GM12878 (cell line): Measurements from ENCODE around the gene MYH9. TPM values are rescaled to one million over a fixed set of nuclear protein-coding genes. Genes with fewer than 3 reads are reported as not detected.
A peak's percentile ranks its signal among the peaks of the same experiment; 100 is the strongest.

ENCODE experiments used
- ATF7 ChIP-seq: fragments of 450-650 bp; IDR thresholded peaks from 2 replicates; pipeline ENCODE4 v1.6.1; 2016; ENCODE audit warnings: low read depth, mild to moderate bottlenecking
- BACH1 ChIP-seq: fragments of 450-650 bp; IDR thresholded peaks from 2 replicates; pipeline ENCODE4 v1.6.1; 2017; ENCODE audit warnings: mild to moderate bottlenecking, borderline replicate concordance
- CBX3 ChIP-seq: fragments of 200-600 bp; sonication (generic); IDR thresholded peaks from 2 replicates; pipeline ENCODE4 v1.6.1; 2016; ENCODE audit warnings: low read depth, borderline replicate concordance
- CBX5 ChIP-seq: sonication (generic); IDR thresholded peaks from 2 replicates; pipeline ENCODE4 v1.6.1; 2016; ENCODE audit warnings: low read depth, moderate library complexity, mild to moderate bottlenecking, inconsistent platforms
- IRF4 ChIP-seq: IDR thresholded peaks from 2 replicates; pipeline ENCODE4 v1.6.1; 2011; ENCODE audit warnings: low read depth, low read length
- JUND ChIP-seq: IDR thresholded peaks from 2 replicates; pipeline ENCODE4 v1.6.1; 2012; ENCODE audit warnings: low read depth, mild to moderate bottlenecking, low read length, improper control_type of control experiment, moderate library complexity
- MTA3 ChIP-seq: IDR thresholded peaks from 2 replicates; pipeline ENCODE4 v1.6.1; 2012; ENCODE audit warnings: low read length, inconsistent platforms, borderline replicate concordance
- MYB ChIP-seq: fragments of 150-350 bp; IDR thresholded peaks from 2 replicates; pipeline ENCODE4 v1.6.1; 2014; ENCODE audit warnings: mild to moderate bottlenecking, low read depth, low read length, borderline replicate concordance
- NFYA ChIP-seq: IDR thresholded peaks from 2 replicates; pipeline ENCODE4 v1.6.1; 2011; ENCODE audit warnings: low read depth, mild to moderate bottlenecking, low read length, improper control_type of control experiment, borderline replicate concordance
- PAX8 ChIP-seq: fragments of 450-650 bp; IDR thresholded peaks from 2 replicates; pipeline ENCODE4 v1.6.1; 2017; ENCODE audit warnings: mild to moderate bottlenecking, moderate library complexity
- RFX5 ChIP-seq: IDR thresholded peaks from 2 replicates; pipeline ENCODE4 v1.6.1; 2011; ENCODE audit warnings: low read depth, low read length, improper control_type of control experiment
- SMARCA5 ChIP-seq: fragments of 450-650 bp; IDR thresholded peaks from 2 replicates; pipeline ENCODE4 v1.6.1; 2017; ENCODE audit warnings: mild to moderate bottlenecking
- SPI1 ChIP-seq: IDR thresholded peaks from 2 replicates; pipeline ENCODE4 v1.6.1; 2011; ENCODE audit warnings: low read depth, mild to moderate bottlenecking, low read length, moderate library complexity, borderline replicate concordance; ENCODE audit not compliant: insufficient read depth
- SRF ChIP-seq, 2 experiments: IDR thresholded peaks; 2 replicates each; pipeline ENCODE4 v1.6.1; 2011; ENCODE audit warnings: low read depth in 2 of 2, low read length in 2 of 2, mild to moderate bottlenecking in 1 of 2, moderate library complexity in 1 of 2
- STAT3 ChIP-seq: IDR thresholded peaks from 2 replicates; pipeline ENCODE4 v1.6.1; 2011; ENCODE audit warnings: low read depth, low read length, improper control_type of control experiment
- YBX1 ChIP-seq: fragments of 450-650 bp; IDR thresholded peaks from 2 replicates; pipeline ENCODE4 v1.6.1; 2016; ENCODE audit warnings: antibody characterized with exemption
- ZNF207 ChIP-seq: fragments of 450-650 bp; IDR thresholded peaks from 2 replicates; pipeline ENCODE4 v1.6.1; 2014; ENCODE audit warnings: antibody characterized with exemption, mild to moderate bottlenecking, borderline replicate concordance
- ZNF274 ChIP-seq: IDR thresholded peaks from one replicate; pipeline ENCODE4 v1.8.0; 2011; ENCODE audit not compliant: insufficient read length, insufficient read depth
- polyA plus RNA-seq, 11 experiments: library from polyadenylated mRNA; depleted of rRNA in 4 of 11; unstranded in 6 of 11; stranded (reverse) in 5 of 11; fragments of >200 nt; fragmentation: Nextera tagmentation in 4 of 11; fragmentation: Illumina TruSeq in 1 of 11; extraction: Ambion mirVana in 4 of 11; extraction: Trizol in 1 of 11; gene quantifications; 1 replicate in 1 of 11; 2 replicates in 10 of 11; pipeline versions ENCODE4 v1.2.1 to v1.2.3, GENCODE V29; 2011 to 2016; ENCODE audit warnings: inconsistent platforms in 2 of 11, missing spikeins in 2 of 11, low read depth in 1 of 11
- total RNA-seq, 4 experiments: library from RNA; depleted of rRNA in 3 of 4; stranded (reverse); fragments of >200 nt in 3 of 4; fragmentation: Illumina TruSeq in 1 of 4; extraction: Trizol in 1 of 4; gene quantifications; 2 replicates each; pipeline versions ENCODE4 v1.2.1 to v1.2.3, GENCODE V29; 2013 to 2021
- TF ChIP-seq, protein P1 (sequence below): fragments of 450-650 bp; IDR thresholded peaks from 2 replicates; pipeline ENCODE4 v1.6.1; 2017; ENCODE audit warnings: low read depth, mild to moderate bottlenecking, moderate library complexity
- TF ChIP-seq, protein P2 (sequence below): fragments of 450-650 bp; formaldehyde crosslinking; IDR thresholded peaks from 2 replicates; pipeline ENCODE4 v1.4.0; 2020; ENCODE audit warnings: mild to moderate bottlenecking, moderate library complexity
- TF ChIP-seq, protein P3 (sequence below): IDR thresholded peaks from 2 replicates; pipeline ENCODE4 v1.6.1; 2012; ENCODE audit warnings: low read depth, low read length, improper control_type of control experiment
- TF ChIP-seq, protein P4 (sequence below): IDR thresholded peaks from 2 replicates; pipeline ENCODE4 v1.6.1; 2012; ENCODE audit warnings: mild to moderate bottlenecking, low read depth, low read length

The MYH9 gene
- total and polyA plus RNA-seq, 10 of the 15 experiments (the other 5 are each of a cell fraction or from before 2014, with no cell fraction given) = 5.1 to 525 (median 145) TPM

DNA sequence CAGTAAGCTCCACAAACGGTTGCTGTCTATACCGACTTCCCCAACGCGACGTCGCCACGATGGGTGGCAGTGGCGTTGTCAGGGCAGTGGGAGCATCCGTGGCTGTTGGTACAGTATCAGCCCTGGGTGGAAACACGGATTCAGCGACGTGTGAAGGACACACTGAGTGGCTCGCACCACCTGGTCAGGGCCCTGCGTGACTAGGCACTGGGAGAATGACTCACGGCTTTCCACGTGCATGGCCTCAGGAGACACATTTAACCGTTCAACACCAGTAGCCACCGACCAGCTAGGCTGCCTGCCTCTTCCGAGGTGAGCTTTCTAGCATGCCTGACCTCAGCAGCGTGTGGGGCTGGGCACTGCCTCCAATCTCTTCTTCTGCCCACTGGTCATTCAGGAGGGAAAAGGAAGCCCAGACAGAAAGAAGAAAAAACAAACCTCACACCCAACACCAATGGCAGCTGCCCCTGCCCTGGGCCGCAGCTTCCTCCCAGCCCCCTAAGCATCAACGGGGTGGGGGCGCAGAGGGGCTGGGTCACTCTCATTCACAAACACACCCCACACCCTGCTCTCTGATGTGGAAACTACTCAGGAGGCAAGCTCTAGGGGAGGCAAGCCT, 59.0 kb downstream of the MYH9 start (continued):
- TF ChIP-seq, protein P1, sequence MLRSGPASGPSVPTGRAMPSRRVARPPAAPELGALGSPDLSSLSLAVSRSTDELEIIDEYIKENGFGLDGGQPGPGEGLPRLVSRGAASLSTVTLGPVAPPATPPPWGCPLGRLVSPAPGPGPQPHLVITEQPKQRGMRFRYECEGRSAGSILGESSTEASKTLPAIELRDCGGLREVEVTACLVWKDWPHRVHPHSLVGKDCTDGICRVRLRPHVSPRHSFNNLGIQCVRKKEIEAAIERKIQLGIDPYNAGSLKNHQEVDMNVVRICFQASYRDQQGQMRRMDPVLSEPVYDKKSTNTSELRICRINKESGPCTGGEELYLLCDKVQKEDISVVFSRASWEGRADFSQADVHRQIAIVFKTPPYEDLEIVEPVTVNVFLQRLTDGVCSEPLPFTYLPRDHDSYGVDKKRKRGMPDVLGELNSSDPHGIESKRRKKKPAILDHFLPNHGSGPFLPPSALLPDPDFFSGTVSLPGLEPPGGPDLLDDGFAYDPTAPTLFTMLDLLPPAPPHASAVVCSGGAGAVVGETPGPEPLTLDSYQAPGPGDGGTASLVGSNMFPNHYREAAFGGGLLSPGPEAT = no peak
- no peak for TF ChIP-seq STAT3
- TF ChIP-seq, protein P2, sequence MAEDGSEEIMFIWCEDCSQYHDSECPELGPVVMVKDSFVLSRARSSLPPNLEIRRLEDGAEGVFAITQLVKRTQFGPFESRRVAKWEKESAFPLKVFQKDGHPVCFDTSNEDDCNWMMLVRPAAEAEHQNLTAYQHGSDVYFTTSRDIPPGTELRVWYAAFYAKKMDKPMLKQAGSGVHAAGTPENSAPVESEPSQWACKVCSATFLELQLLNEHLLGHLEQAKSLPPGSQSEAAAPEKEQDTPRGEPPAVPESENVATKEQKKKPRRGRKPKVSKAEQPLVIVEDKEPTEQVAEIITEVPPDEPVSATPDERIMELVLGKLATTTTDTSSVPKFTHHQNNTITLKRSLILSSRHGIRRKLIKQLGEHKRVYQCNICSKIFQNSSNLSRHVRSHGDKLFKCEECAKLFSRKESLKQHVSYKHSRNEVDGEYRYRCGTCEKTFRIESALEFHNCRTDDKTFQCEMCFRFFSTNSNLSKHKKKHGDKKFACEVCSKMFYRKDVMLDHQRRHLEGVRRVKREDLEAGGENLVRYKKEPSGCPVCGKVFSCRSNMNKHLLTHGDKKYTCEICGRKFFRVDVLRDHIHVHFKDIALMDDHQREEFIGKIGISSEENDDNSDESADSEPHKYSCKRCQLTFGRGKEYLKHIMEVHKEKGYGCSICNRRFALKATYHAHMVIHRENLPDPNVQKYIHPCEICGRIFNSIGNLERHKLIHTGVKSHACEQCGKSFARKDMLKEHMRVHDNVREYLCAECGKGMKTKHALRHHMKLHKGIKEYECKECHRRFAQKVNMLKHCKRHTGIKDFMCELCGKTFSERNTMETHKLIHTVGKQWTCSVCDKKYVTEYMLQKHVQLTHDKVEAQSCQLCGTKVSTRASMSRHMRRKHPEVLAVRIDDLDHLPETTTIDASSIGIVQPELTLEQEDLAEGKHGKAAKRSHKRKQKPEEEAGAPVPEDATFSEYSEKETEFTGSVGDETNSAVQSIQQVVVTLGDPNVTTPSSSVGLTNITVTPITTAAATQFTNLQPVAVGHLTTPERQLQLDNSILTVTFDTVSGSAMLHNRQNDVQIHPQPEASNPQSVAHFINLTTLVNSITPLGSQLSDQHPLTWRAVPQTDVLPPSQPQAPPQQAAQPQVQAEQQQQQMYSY (CRISPR knock-in tag) = no peak
- no peak for TF ChIP-seq CBX3
- TF ChIP-seq BACH1 = peak; percentile 95
- TF ChIP-seq MYB = peak; percentile 78; the same call in 1 of the 2 replicates
- TF ChIP-seq RFX5 = no peak
- TF ChIP-seq, protein P3, sequence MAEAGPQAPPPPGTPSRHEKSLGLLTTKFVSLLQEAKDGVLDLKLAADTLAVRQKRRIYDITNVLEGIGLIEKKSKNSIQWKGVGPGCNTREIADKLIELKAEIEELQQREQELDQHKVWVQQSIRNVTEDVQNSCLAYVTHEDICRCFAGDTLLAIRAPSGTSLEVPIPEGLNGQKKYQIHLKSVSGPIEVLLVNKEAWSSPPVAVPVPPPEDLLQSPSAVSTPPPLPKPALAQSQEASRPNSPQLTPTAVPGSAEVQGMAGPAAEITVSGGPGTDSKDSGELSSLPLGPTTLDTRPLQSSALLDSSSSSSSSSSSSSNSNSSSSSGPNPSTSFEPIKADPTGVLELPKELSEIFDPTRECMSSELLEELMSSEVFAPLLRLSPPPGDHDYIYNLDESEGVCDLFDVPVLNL = no peak
- no peak for TF ChIP-seq SMARCA5
- TF ChIP-seq YBX1 = no peak
- TF ChIP-seq ATF7 = peak; percentile 20; the same call in 1 of the 2 replicates
- TF ChIP-seq NFYA = no peak
- TF ChIP-seq CBX5 = no peak
- no peak for TF ChIP-seq ZNF207
- TF ChIP-seq ZNF274 = no peak
- no peak for TF ChIP-seq SPI1
- no peak for TF ChIP-seq SRF (IDR thresholded peaks at IDR 0.05; ENCODE audit: low read depth in 2 of 2, low read length in 2 of 2)
- TF ChIP-seq IRF4 = 0 out of 2 replicates have a peak, but pooled peaks have one; percentile 31
- TF ChIP-seq JUND = peak; percentile 71; the same call in 1 of the 2 replicates
- TF ChIP-seq MTA3 = no peak; the same call in 1 of the 2 replicates
- TF ChIP-seq, protein P4, sequence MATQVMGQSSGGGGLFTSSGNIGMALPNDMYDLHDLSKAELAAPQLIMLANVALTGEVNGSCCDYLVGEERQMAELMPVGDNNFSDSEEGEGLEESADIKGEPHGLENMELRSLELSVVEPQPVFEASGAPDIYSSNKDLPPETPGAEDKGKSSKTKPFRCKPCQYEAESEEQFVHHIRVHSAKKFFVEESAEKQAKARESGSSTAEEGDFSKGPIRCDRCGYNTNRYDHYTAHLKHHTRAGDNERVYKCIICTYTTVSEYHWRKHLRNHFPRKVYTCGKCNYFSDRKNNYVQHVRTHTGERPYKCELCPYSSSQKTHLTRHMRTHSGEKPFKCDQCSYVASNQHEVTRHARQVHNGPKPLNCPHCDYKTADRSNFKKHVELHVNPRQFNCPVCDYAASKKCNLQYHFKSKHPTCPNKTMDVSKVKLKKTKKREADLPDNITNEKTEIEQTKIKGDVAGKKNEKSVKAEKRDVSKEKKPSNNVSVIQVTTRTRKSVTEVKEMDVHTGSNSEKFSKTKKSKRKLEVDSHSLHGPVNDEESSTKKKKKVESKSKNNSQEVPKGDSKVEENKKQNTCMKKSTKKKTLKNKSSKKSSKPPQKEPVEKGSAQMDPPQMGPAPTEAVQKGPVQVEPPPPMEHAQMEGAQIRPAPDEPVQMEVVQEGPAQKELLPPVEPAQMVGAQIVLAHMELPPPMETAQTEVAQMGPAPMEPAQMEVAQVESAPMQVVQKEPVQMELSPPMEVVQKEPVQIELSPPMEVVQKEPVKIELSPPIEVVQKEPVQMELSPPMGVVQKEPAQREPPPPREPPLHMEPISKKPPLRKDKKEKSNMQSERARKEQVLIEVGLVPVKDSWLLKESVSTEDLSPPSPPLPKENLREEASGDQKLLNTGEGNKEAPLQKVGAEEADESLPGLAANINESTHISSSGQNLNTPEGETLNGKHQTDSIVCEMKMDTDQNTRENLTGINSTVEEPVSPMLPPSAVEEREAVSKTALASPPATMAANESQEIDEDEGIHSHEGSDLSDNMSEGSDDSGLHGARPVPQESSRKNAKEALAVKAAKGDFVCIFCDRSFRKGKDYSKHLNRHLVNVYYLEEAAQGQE = no peak
- TF ChIP-seq PAX8 = no peak
